HFFc6 (cell line): Measurements from ENCODE around the gene TERT. TPM values are rescaled to one million over a fixed set of nuclear protein-coding genes. Genes with fewer than 3 reads are reported as not detected.

ENCODE experiments used
- DNase-seq: peaks from one replicate; pipeline ENCODE4 v3.0.0-alpha.2; 2018
- H3K27ac Mint-ChIP-seq: 2 replicates; pipeline ENCODE4 v1.8.0; 2020; ENCODE audit warnings: mild to moderate bottlenecking, mixed read lengths
- H3K27me3 Mint-ChIP-seq: 2 replicates; pipeline ENCODE4 v1.8.0; 2021; ENCODE audit warnings: mild to moderate bottlenecking, moderate library complexity, mixed read lengths; ENCODE audit not compliant: insufficient read depth
- H3K36me3 Mint-ChIP-seq: 2 replicates; pipeline ENCODE4 v1.8.0; 2021; ENCODE audit warnings: low read depth, mixed read lengths
- H3K4me1 Mint-ChIP-seq: 2 replicates; pipeline ENCODE4 v1.8.0; 2020; ENCODE audit warnings: low read depth, mixed read lengths
- H3K4me3 Mint-ChIP-seq: 2 replicates; pipeline ENCODE4 v1.8.0; 2020; ENCODE audit warnings: mild to moderate bottlenecking, moderate library complexity, mixed read lengths
- H3K9me3 Mint-ChIP-seq: 2 replicates; pipeline ENCODE4 v1.8.0; 2020; ENCODE audit warnings: mild to moderate bottlenecking, mixed read lengths
- total RNA-seq, 6 experiments: library from RNA; stranded (reverse); fragmentation: NEBNext Ultra II Directional; extraction: Animal tissue kit (Norgen Biotek cat#: 25700); gene quantifications; 2 replicates in 1 of 6; 3 replicates in 5 of 6; pipeline ENCODE4 v1.2.3, GENCODE V29; 2021
- TF ChIP-seq, protein P1 (sequence below): fragments of 200-600 bp; sonication (generic); IDR thresholded peaks from 2 replicates; pipeline ENCODE4 v1.5.0; 2021; ENCODE audit warnings: antibody characterized with exemption, mild to moderate bottlenecking

TERT gene
- total RNA-seq, 6 experiments from 2014 or later = 2,350 to 4,507 (median 3,883) TPM

DNA sequence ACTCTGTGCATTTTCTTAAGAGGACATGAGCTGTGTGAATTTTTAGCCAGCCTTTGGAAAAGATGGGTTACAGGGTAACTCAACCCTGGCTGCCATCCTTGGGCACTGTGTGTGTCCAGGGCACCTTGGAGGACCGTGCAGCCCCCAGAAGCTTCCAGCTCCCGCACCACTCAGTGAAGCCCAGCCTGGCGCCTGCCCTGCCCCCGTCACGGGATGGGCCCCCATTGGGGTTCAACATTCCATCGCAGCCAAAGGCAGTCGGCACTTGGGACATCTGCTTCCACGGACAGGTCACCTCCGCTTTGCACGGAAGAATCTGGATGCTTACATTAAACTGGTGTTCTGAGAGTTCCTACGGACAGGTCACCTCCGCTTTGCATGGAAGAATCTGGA lies 71.6 kb downstream of the TERT start:
- Mint-ChIP-seq H3K27me3 (peaks cover 8% of the 10 kb centered on the region), H3K36me3 (peaks cover 5% of the 10 kb centered on the region; the same call in 1 of the 2 replicates), H3K9me3 (peaks cover 27% of the 10 kb centered on the region), H3K4me3 (no peak overlapping the region), H3K4me1 (peaks cover 10% of the 10 kb centered on the region), H3K27ac (no peak overlapping the region)
- no peak for DNase-seq
- TF ChIP-seq, protein P1, sequence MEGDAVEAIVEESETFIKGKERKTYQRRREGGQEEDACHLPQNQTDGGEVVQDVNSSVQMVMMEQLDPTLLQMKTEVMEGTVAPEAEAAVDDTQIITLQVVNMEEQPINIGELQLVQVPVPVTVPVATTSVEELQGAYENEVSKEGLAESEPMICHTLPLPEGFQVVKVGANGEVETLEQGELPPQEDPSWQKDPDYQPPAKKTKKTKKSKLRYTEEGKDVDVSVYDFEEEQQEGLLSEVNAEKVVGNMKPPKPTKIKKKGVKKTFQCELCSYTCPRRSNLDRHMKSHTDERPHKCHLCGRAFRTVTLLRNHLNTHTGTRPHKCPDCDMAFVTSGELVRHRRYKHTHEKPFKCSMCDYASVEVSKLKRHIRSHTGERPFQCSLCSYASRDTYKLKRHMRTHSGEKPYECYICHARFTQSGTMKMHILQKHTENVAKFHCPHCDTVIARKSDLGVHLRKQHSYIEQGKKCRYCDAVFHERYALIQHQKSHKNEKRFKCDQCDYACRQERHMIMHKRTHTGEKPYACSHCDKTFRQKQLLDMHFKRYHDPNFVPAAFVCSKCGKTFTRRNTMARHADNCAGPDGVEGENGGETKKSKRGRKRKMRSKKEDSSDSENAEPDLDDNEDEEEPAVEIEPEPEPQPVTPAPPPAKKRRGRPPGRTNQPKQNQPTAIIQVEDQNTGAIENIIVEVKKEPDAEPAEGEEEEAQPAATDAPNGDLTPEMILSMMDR = no peak

DNA sequence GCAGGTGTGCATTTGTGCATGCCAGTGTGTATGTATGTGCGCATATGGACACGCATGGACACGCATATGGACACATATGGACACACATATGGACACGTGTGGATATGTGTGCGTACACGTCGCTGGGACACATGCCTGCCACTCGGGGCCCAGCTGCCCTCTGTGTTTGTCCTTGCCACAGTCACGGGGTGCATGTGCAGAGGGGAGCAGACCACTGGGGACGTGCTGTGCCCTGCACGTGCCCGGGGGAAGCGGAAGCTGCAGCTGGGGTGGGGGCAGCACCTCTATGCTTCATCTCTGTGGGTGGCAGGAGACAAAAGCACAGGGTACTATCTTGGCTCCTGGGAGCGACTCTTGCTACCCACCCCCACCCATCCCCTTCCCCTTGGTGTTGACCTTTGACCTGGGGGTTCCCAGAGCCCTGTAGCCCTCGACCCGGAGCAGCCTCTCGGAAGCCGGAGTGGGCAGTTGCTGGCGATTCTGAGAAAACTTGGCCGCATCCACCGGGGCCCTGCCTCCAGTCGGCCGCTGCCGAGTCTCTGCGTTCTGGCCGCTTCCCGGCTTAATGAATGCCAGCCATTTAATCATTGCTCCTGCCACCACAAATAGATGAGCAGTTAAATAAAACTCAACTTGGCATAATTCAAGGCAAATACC lies 72.1 kb downstream of the TERT start:
- H3K36me3 Mint-ChIP-seq = peaks cover 5% of the 10 kb centered on the region; the same call in 1 of the 2 replicates
- peaks cover 7% of the 10 kb centered on the region for H3K27me3 Mint-ChIP-seq
- peaks cover 7% of the 10 kb centered on the region for H3K4me1 Mint-ChIP-seq
- DNase-seq = no peak
- H3K27ac Mint-ChIP-seq = no peak overlapping the region
- peaks cover 27% of the 10 kb centered on the region for H3K9me3 Mint-ChIP-seq
- no peak overlapping the region for H3K4me3 Mint-ChIP-seq
- TF ChIP-seq, protein P1 = no peak

DNA sequence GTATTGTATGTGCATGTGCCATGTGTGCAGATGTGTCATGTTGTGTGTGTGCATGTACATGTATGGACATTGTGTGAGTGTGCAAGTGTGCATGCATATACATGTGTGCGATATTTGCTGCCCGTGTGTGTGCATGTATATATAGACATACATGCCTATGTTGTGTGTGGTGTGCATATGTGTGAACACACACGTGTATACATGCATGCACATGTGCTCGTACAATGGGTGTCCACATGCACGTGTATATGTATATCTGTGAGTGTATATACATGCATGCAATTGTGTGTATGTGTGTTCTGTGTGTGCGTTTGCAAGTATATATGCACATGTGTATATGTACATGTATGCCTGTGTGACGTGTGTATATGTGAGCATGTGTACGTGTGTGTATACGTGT lies 72.7 kb downstream of the TERT start:
- Mint-ChIP-seq H3K4me3 (no peak overlapping the region), H3K9me3 (peaks cover 23% of the 10 kb centered on the region), H3K27me3 (peaks cover 7% of the 10 kb centered on the region), H3K4me1 (peaks cover under 1% of the 10 kb centered on the region), H3K36me3 (peaks cover under 1% of the 10 kb centered on the region), H3K27ac (no peak overlapping the region)
- no peak for DNase-seq
- TF ChIP-seq, protein P1 = no peak

DNA sequence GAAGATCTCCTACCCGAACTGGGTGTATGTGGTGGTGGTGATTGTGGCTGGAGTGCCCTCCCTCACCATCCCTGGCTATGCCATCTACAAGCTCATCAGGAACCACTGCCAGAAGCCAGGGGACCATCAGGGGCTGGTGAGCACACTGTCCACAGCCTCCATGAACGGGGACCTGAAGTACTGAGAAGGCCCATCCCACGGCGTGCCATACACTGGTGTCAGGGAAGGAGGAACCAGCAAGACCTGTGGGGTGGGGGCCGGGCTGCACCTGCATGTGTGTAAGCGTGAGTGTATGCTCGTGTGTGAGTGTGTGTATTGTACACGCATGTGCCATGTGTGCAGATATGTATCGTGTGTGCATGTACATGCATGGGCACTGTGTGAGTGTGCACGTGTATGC lies 73.1 kb downstream of the TERT start:
- DNase-seq = no peak
- TF ChIP-seq, protein P1 = no peak
- Mint-ChIP-seq H3K27ac (no peak overlapping the region), H3K4me1 (no peaks in the 10 kb centered on the region), H3K27me3 (peaks cover 7% of the 10 kb centered on the region), H3K4me3 (no peak overlapping the region), H3K9me3 (peaks cover 23% of the 10 kb centered on the region), H3K36me3 (no peaks in the 10 kb centered on the region; the same call in 1 of the 2 replicates)

DNA sequence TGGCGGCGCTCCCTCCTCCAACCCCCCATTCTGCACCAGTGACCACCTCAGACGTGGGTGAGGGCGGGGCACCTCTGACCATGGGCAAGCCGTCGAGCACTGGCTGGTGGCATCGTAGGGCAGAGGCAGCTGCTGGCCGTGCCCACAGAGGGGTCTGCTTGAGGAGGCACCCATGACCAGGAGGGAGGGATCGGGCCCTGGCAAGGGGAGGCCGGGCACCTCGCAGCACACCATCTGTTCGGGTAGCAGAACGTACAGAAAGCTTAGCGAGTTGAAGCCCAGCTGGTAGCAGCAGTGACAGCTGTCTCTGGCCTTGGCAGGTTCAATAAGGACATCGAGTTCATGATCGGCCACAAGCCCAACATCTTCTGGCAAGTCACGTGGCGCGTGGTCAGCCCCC lies 74.0 kb downstream of the TERT start:
- Mint-ChIP-seq H3K4me1 (no peaks in the 10 kb centered on the region), H3K36me3 (no peaks in the 10 kb centered on the region; the same call in none of the 2 replicates), H3K27ac (no peak overlapping the region), H3K9me3 (peaks cover 21% of the 10 kb centered on the region), H3K4me3 (no peak overlapping the region), H3K27me3 (peaks cover 7% of the 10 kb centered on the region)
- DNase-seq = no peak
- TF ChIP-seq, protein P1 = no peak
